OCI-LY7 (cell line): ENCODE measurements around the gene CPLX4.
"Not testable (repeated sequence)": the region's sequence is repeated elsewhere in the genome, so short reads cannot be mapped to it uniquely, and the experiment has no call there.

ENCODE experiments used
- CTCF ChIP-seq: fragments of 200-600 bp; sonication (generic); conservative IDR thresholded peaks from 2 replicates; pipeline ENCODE4 v1.5.1; 2014; ENCODE audit warnings: mild to moderate bottlenecking, antibody characterized with exemption, low read length, moderate library complexity, mixed read lengths
- EZH2phosphoT487 ChIP-seq: fragments of 200-600 bp; sonication (generic); IDR thresholded peaks from 2 replicates; pipeline ENCODE4 v1.6.1; 2018; ENCODE audit warnings: low read depth, borderline replicate concordance, mild to moderate bottlenecking, mixed run types, antibody characterized with exemption, low read length, moderate library complexity, mixed read lengths

GRCh38 chr18:59255491-59255890 lies 63.0 kb downstream of the CPLX4 start:
- not testable (repeated sequence) for TF ChIP-seq CTCF, EZH2phosphoT487
